ENCODE data around the gene CEP152. TPM values are rescaled to one million over a fixed set of nuclear protein-coding genes. Genes with fewer than 3 reads are reported as not detected.

The CEP152 gene
- total and polyA plus RNA-seq, 2 of the 13 experiments (the other 11 are each of a cell fraction or from before 2014, with no cell fraction given) = 1.3 to 14.7 TPM

- peaks cover 29% of the 10 kb centered on the region for H3K79me2 ChIP-seq (ENCODE audit: insufficient read depth, low read length)
- H3K9ac ChIP-seq (ENCODE audit: insufficient read depth, low read depth, low read length) = no peak overlapping the region
- no TSS peak for BruUV-seq (replicated peaks)
- H3K4me3 ChIP-seq (replicated peaks in 1 of 3; ENCODE audit: insufficient read depth in 1 of 3, low read depth in 2 of 3, low read length in 3 of 3) = no peak overlapping the region
- in situ Hi-C loops (cut with HindIII; ENCODE audit: extremely low pct_ligation_motif_present, low pct_unique_long_range_greater_than_20kb) (no loop called here), intact Hi-C loops (cut with micrococcal nuclease; ENCODE audit: unreplicated experiment) (loop anchor here (10.0 kb wide), 1 partner anchor 161 kb away; the partner anchor contains the start of gene FBN1)
- TF ChIP-seq ZBTB7A (CRISPR knock-in tag; IDR thresholded peaks at IDR 0.05) (no peak), ZBTB42 (CRISPR knock-in tag; IDR thresholded peaks at IDR 0.05) (no peak)
- TF ChIP-seq, protein P1, sequence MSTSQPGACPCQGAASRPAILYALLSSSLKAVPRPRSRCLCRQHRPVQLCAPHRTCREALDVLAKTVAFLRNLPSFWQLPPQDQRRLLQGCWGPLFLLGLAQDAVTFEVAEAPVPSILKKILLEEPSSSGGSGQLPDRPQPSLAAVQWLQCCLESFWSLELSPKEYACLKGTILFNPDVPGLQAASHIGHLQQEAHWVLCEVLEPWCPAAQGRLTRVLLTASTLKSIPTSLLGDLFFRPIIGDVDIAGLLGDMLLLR (CRISPR knock-in tag; IDR thresholded peaks at IDR 0.05) = no peak
- no peak for DNase-seq (ENCODE audit: low spot score)
- H3K27me3 ChIP-seq (ENCODE audit: control insufficient read depth in 1 of 2, insufficient read depth in 2 of 2, low read length in 2 of 2) = no peaks in the 10 kb centered on the region; a peak in 1 of 5 replicates
- H3K27ac ChIP-seq (ENCODE audit: extremely low read length, insufficient read depth, low read length) = no peak overlapping the region
- no peak for FAIRE-seq
- peaks cover 25% of the 10 kb centered on the region for H3K4me1 ChIP-seq (ENCODE audit: insufficient read depth, low read length)
- H2AFZ ChIP-seq (ENCODE audit: low read length) = no peak overlapping the region
- no peaks in the 10 kb centered on the region for H4K20me1 ChIP-seq (ENCODE audit: insufficient read depth, low read length)
- peaks cover 1 to 11% of the 10 kb centered on the region in 2 experiments; a peak in 1 of 5 replicates for H3K36me3 ChIP-seq (replicated peaks in 1 of 2; ENCODE audit: control insufficient read depth in 1 of 2, insufficient read depth in 2 of 2, low read length in 2 of 2)
- 100% methylated on average over 1 of the region's 2 CpGs for WGBS (ENCODE audit: low lambda C conversion rate)
- POLR2A ChIA-PET = no interaction called here
- ATAC-seq = no peak
- CTCF ChIA-PET (ENCODE audit: low intra/inter-chr PET ratio, low total read pairs) = no interaction called here
- no peak overlapping the region for H3K4me2 ChIP-seq (ENCODE audit: low read depth, low read length)
- no peaks in the 10 kb centered on the region for H3K9me3 ChIP-seq (ENCODE audit: low read length)
Measured at GRCh38 chr15:48805591-48805990, 5.3 kb downstream of the CEP152 start.

- in situ Hi-C loops (cut with HindIII; ENCODE audit: extremely low pct_ligation_motif_present, low pct_unique_long_range_greater_than_20kb) = no loop called here
Measured at GRCh38 chr15:48803877-48804276, 7.0 kb downstream of the CEP152 start.

More at GRCh38 chr15:48803877-48804276, 7.0 kb downstream of the CEP152 start:
- H3K36me3 ChIP-seq (replicated peaks in 1 of 2; ENCODE audit: control insufficient read depth in 1 of 2, insufficient read depth in 2 of 2, low read length in 2 of 2) = peaks cover 1 to 11% of the 10 kb centered on the region in 2 experiments; a peak in 1 of 5 replicates
- POLR2A ChIA-PET = no interaction called here
- no peak overlapping the region for H3K4me2 ChIP-seq (ENCODE audit: low read depth, low read length)
- intact Hi-C loops (cut with micrococcal nuclease; ENCODE audit: unreplicated experiment) = loop anchor here (5.0 to 10.0 kb wide), 2 partner anchors 159 to 447 kb away; partner anchors contain the start of gene FBN1
- peaks cover 23% of the 10 kb centered on the region for H3K4me1 ChIP-seq (ENCODE audit: insufficient read depth, low read length)
- peaks cover 23% of the 10 kb centered on the region for H3K79me2 ChIP-seq (ENCODE audit: insufficient read depth, low read length)
- ATAC-seq (no peak), FAIRE-seq (no peak), DNase-seq (ENCODE audit: low spot score) (no peak)
- no peak overlapping the region for H3K9ac ChIP-seq (ENCODE audit: insufficient read depth, low read depth, low read length)
- CTCF ChIA-PET (ENCODE audit: low intra/inter-chr PET ratio, low total read pairs) = no interaction called here
- no peaks in the 10 kb centered on the region for H4K20me1 ChIP-seq (ENCODE audit: insufficient read depth, low read length)
- no peaks in the 10 kb centered on the region for H3K27me3 ChIP-seq (ENCODE audit: control insufficient read depth in 1 of 2, insufficient read depth in 2 of 2, low read length in 2 of 2)
- TF ChIP-seq, protein P2, sequence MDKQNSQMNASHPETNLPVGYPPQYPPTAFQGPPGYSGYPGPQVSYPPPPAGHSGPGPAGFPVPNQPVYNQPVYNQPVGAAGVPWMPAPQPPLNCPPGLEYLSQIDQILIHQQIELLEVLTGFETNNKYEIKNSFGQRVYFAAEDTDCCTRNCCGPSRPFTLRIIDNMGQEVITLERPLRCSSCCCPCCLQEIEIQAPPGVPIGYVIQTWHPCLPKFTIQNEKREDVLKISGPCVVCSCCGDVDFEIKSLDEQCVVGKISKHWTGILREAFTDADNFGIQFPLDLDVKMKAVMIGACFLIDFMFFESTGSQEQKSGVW (CRISPR knock-in tag; IDR thresholded peaks at IDR 0.05; ENCODE audit: borderline replicate concordance) = no peak
- TF ChIP-seq KLF6 (CRISPR knock-in tag; IDR thresholded peaks at IDR 0.05) = no peak
- no peak for TF ChIP-seq ZNF136 (CRISPR knock-in tag; IDR thresholded peaks at IDR 0.05; ENCODE audit: low read depth)
- TF ChIP-seq TOPORS (CRISPR knock-in tag; IDR thresholded peaks at IDR 0.05) = no peak
- no peak for TF ChIP-seq ZNF484 (CRISPR knock-in tag; IDR thresholded peaks at IDR 0.05; ENCODE audit: borderline replicate concordance, low read depth)
- TF ChIP-seq ZNF326 (CRISPR knock-in tag; IDR thresholded peaks at IDR 0.05; ENCODE audit: borderline replicate concordance) = no peak
- no peak for TF ChIP-seq NFYC (CRISPR knock-in tag; IDR thresholded peaks at IDR 0.05)
- TF ChIP-seq GLI4 (CRISPR knock-in tag; IDR thresholded peaks at IDR 0.05; ENCODE audit: borderline replicate concordance) = no peak
- no peak for TF ChIP-seq TAF1 (CRISPR knock-in tag; IDR thresholded peaks at IDR 0.05)
- TF ChIP-seq ZBTB1 (CRISPR knock-in tag; IDR thresholded peaks at IDR 0.05; ENCODE audit: borderline replicate concordance) = no peak
- TF ChIP-seq ZBTB20 (CRISPR knock-in tag; IDR thresholded peaks at IDR 0.05; ENCODE audit: borderline replicate concordance, low read depth) = no peak
- no peak for TF ChIP-seq ZNF563 (CRISPR knock-in tag; IDR thresholded peaks at IDR 0.05)
- TF ChIP-seq ZNF75D (CRISPR knock-in tag; IDR thresholded peaks at IDR 0.05; ENCODE audit: borderline replicate concordance) = no peak
- TF ChIP-seq SIX4 (CRISPR knock-in tag; IDR thresholded peaks at IDR 0.05) = no peak
- TF ChIP-seq TEAD2 (CRISPR knock-in tag; IDR thresholded peaks at IDR 0.05) = no peak
- no peak for TF ChIP-seq ZNF83 (CRISPR knock-in tag; IDR thresholded peaks at IDR 0.05; ENCODE audit: borderline replicate concordance)
- no peaks in the 10 kb centered on the region for H3K9me3 ChIP-seq (ENCODE audit: low read length)
- no peak overlapping the region for H3K27ac ChIP-seq (ENCODE audit: extremely low read length, insufficient read depth, low read length)
- WGBS (ENCODE audit: low lambda C conversion rate) = 100% methylated on average over 1 of the region's 2 CpGs
- H2AFZ ChIP-seq (ENCODE audit: low read length) = no peak overlapping the region
- BruUV-seq (replicated peaks) = no TSS peak
- H3K4me3 ChIP-seq (replicated peaks in 1 of 3; ENCODE audit: insufficient read depth in 1 of 3, low read depth in 2 of 3, low read length in 3 of 3) = no peak overlapping the region
